Fibroblast of peridontal ligament (primary cell): ENCODE measurements around the gene WDFY1.
A peak's percentile ranks its signal among the peaks of the same experiment; 100 is the strongest.
"Not testable (repeated sequence)": the region's sequence is repeated elsewhere in the genome, so short reads cannot be mapped to it uniquely, and the experiment has no call there.

Experiments used
- DNase-seq: peaks from one replicate; pipeline ENCODE4 v3.0.0-alpha.2; 2010; ENCODE audit errors: extremely low read depth

The WDFY1 gene

GRCh38 chr2:223896833-223897311 is 48.3 kb downstream of the WDFY1 start:
- DNase-seq, result peak; percentile 59

GRCh38 chr2:223894968-223895367 is 50.2 kb downstream of the WDFY1 start:
- no peak for DNase-seq

GRCh38 chr2:223894009-223894408 is 51.1 kb downstream of the WDFY1 start:
- no peak for DNase-seq

- no peak for DNase-seq
Measured at GRCh38 chr2:223890721-223891120, 54.4 kb downstream of the WDFY1 start.

GRCh38 chr2:223889229-223889628 is 55.9 kb downstream of the WDFY1 start:
- no peak for DNase-seq

- DNase-seq, result no peak
Measured at GRCh38 chr2:223888251-223888650, 56.9 kb downstream of the WDFY1 start.

- peak; percentile 55 for DNase-seq
Measured at GRCh38 chr2:223887127-223887526, 58.0 kb downstream of the WDFY1 start.

- DNase-seq, result no peak
Measured at GRCh38 chr2:223886726-223887125, 58.4 kb downstream of the WDFY1 start.

GRCh38 chr2:223884399-223884798 is 60.7 kb downstream of the WDFY1 start:
- DNase-seq, result peak; percentile 15

GRCh38 chr2:223882715-223883114 is 62.4 kb downstream of the WDFY1 start:
- DNase-seq, result no peak

GRCh38 chr2:223880796-223881195 is 64.3 kb downstream of the WDFY1 start:
- peak; percentile 11 for DNase-seq

- no peak for DNase-seq
Measured at GRCh38 chr2:223877721-223878410, 67.3 kb downstream of the WDFY1 start.

GRCh38 chr2:223873672-223874071 is 71.5 kb downstream of the WDFY1 start:
- DNase-seq, result no peak

GRCh38 chr2:223872772-223873171 is 72.4 kb downstream of the WDFY1 start:
- DNase-seq, result not testable (repeated sequence)

GRCh38 chr2:223871661-223872060 is 73.5 kb downstream of the WDFY1 start:
- not testable (repeated sequence) for DNase-seq

GRCh38 chr2:223870840-223871611 is 74.1 kb downstream of the WDFY1 start:
- DNase-seq, result peak; percentile 65

GRCh38 chr2:223868005-223868404 is 77.1 kb downstream of the WDFY1 start:
- no peak for DNase-seq

GRCh38 chr2:223865907-223866508 is 79.1 kb downstream of the WDFY1 start:
- no peak for DNase-seq

- no peak for DNase-seq
Measured at GRCh38 chr2:223865124-223865523, 80.0 kb downstream of the WDFY1 start.

- DNase-seq, result no peak
Measured at GRCh38 chr2:223863491-223863890, 81.6 kb downstream of the WDFY1 start.

GRCh38 chr2:223860809-223861738 is 84.1 kb downstream of the WDFY1 start:
- DNase-seq, result peak; percentile 69

- no peak for DNase-seq
Measured at GRCh38 chr2:223859070-223859469, 86.1 kb downstream of the WDFY1 start.
